Coronary artery (tissue), 2 donors: ENCODE results near the gene RUNX3.

Source experiments
- DNase-seq: peaks from one replicate; pipeline ENCODE4 v3.0.0-alpha.2; 2017; ENCODE audit warnings: low spot score
- H3K27ac ChIP-seq, 2 donors: fragments of 200-600 bp; sonication (generic); one replicate each; pipeline ENCODE4 v1.5.1; 2016 to 2019
- H3K4me3 ChIP-seq: fragments of 200-600 bp; sonication (generic); 2 replicates; pipeline ENCODE4 v1.5.1; 2016; ENCODE audit warnings: mild to moderate bottlenecking, moderate library complexity
- CTCF ChIP-seq: fragments of 200-600 bp; sonication (generic); IDR thresholded peaks from one replicate; pipeline ENCODE4 v1.5.1; 2019; ENCODE audit warnings: antibody characterized with exemption

Gene RUNX3

GRCh38 chr1:24944318-24944717 is 14.2 kb upstream of the RUNX3 start:
- TF ChIP-seq CTCF = no peak
- no peak overlapping the region for H3K4me3 ChIP-seq
- no peak overlapping the region for H3K27ac ChIP-seq
- DNase-seq = no peak

GRCh38 chr1:24942789-24943188 is 12.7 kb upstream of the RUNX3 start:
- H3K27ac ChIP-seq = no peak overlapping the region
- DNase-seq = no peak
- no peak for TF ChIP-seq CTCF
- H3K4me3 ChIP-seq = no peak overlapping the region

DNA sequence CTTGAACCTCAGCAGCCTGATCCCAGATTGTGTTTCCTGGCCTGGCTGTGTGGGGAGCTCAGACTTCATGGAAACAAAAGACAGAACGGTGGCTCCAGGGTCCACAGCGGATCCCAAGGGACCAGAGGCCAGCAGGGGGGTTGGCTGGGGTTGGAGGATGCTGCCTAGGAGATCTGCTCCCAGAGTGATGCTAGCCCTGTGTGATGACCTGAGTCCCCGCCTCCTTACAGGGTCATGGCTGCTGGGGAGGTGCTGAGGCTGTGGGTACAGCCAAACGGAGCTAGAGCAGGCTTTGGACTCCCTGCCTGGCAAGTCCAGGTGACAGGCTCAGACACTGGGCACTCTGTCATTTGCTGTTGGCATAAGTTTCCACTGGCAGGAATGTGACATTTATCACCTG is 11.5 kb upstream of the RUNX3 start:
- Histone ChIP-seq H3K27ac (no peak overlapping the region), H3K4me3 (no peak overlapping the region)
- DNase-seq = no peak
- no peak for TF ChIP-seq CTCF

DNA sequence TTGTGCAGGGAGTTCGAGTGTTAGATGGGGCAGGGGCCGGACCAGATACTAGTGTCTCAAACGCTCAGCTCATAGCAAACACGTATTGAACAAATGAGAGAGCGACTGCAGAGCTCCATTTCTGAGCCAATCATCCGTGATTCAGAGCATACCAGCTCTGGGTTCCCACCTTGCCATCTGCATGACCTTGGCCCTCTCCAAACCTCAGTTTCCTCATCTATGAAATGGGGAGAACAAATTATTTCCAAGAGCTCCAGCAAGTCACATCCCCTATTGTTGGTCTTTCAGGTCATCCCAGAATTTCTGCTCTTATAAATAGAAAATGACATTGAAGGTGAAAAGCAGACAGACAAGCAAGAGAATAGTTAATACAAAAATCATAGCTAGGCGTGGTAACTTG is 10.2 kb upstream of the RUNX3 start:
- H3K27ac ChIP-seq = no peak overlapping the region

DNA sequence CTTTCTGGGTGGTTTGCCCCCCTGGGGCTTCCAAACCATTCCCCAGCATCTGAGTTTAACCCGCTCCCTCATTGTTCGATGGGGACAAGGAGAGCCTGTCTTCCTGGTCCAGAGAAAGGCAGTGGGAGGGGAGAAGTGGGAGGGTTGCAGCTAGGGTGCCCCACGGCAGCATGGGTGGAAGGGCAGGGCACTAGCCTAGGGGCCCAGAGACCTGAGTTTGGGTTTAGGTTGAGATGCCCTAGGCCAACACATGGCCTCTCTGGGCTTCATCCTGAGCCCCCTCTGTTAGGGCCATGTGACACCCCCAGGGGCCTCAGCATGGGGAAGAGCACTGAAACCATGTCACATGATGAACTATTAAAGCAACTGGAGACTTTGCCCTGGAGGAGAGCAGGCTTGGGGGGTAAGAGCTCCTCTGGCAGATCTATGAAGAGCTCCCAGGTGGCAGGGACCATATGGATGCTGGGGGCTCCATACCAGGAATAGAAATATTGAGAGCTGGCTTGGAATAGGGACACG is 9.7 kb upstream of the RUNX3 start:
- no peak for TF ChIP-seq CTCF

More for the DNA sequence above, 10.2 kb upstream of the RUNX3 start:
- no peak for TF ChIP-seq CTCF
- DNase-seq = no peak
- no peak overlapping the region for H3K4me3 ChIP-seq

DNA sequence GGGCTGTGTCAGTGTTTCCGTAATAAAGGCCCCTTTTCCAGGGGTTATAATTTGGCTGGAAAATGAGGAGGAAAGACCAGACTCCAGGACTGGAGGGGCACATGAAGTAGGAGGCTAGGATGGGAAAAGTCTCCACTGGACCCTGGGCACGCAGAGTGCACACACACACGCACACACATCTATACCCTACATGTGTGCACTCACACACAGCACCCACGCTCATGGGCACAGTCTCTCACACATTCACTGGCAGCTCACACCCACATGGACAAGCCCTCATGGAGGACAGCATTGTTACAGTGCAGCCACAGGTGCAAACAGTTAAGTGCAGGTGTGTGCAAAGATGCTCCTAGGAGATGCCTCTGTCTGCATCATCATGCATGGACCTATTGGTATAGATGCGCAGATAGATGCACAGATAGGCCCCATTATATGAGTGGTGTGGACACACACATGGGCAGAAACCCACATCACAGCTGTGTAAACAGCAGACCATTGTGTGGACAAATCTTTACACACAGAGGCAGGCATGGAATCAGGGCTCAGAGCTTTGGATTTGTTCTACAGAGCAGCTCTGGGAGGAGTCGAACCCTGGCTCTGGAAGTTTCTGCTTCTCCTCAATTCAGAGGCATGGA is 9.1 kb upstream of the RUNX3 start:
- Histone ChIP-seq H3K27ac (no peak overlapping the region), H3K4me3 (no peak overlapping the region)
- no peak for TF ChIP-seq CTCF
- no peak for DNase-seq

More for the DNA sequence above, 9.7 kb upstream of the RUNX3 start:
- no peak for DNase-seq
- H3K27ac ChIP-seq = no peak overlapping the region
- no peak overlapping the region for H3K4me3 ChIP-seq

GRCh38 chr1:24938276-24938675 is 8.2 kb upstream of the RUNX3 start:
- DNase-seq = no peak
- no peak overlapping the region for H3K4me3 ChIP-seq
- H3K27ac ChIP-seq = no peak overlapping the region
- no peak for TF ChIP-seq CTCF
